COR-L47 (cell line): ENCODE data around the gene TBCE.
"Not testable (repeated sequence)": the region's sequence is repeated elsewhere in the genome, so short reads cannot be mapped to it uniquely, and the experiment has no call there.

Source experiments
- DNase-seq: peaks from one replicate; lab custom pipeline; 2025; lab: John Stamatoyannopoulos, UW

TBCE gene

GRCh38 chr1:235357485-235358373, 9.5 kb upstream of the TBCE start:
- no peak for DNase-seq

GRCh38 chr1:235358899-235359298, 8.3 kb upstream of the TBCE start:
- no peak for DNase-seq

- not testable (repeated sequence) for DNase-seq
Measured at GRCh38 chr1:235364189-235364588, 3.0 kb upstream of the TBCE start.

DNA sequence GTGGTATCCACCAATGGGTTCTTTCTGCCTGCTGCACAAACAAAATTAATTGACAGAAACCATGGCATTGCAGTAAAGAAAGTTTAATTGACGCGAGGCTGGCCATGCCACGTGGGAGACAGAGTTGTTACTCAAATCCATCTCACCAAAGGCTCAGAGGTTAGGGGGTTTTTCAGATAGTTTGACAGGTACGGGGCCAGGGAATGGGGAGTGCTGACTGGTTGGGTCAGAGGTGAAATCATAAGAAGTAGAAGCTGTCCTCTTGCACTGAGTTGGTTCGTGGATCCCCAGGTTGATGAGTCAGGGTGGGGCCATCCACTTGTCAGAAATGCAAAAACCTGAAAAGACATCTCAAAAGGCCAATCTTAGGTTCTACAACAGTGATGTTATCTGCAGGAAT, 941 bp upstream of the TBCE start:
- DNase-seq, result no peak

DNA sequence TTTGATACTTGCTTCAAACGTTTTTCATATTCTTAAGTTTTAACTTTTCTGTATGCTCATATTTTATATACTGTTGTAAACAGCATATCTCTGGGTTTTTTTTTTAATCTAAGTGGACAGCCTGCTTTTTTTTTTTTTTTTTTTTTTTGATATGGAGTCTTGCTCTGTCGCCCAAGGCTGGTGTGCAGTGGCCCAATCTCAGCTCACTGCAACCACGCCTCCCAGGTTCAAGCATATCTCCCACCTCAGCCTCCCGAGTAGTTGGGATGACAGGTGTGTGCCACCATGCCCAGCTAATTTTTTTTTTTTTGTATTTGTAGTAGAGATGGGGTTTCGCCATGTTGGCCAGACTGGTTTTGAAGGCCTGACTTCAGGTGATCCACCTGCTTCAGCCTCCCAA, 1.2 kb downstream of the TBCE start:
- DNase-seq, result no peak

DNA sequence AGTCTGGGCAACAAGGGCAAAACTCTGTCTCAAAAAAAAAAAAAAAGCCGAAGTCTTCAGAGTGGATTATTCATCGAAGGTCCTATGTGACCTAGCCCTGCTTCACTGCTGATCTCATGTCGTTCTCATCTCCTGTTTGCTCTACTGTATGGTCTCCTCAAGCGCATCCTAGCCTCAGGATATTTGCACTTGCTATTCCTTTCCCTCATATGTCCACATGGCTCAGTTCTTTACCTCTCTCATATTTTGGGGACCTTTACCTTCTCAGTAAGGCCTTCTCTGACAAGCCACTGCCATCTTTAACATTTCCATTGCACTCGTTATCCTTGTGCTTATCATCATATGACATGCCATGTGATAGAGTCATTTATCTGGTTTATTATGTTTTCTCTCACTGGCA, 2.6 kb downstream of the TBCE start:
- DNase-seq, result no peak

GRCh38 chr1:235375919-235376605, 8.8 kb downstream of the TBCE start:
- no peak for DNase-seq

- DNase-seq, result not testable (repeated sequence)
Measured at GRCh38 chr1:235378134-235378735, 11.0 kb downstream of the TBCE start.

- DNase-seq, result not testable (repeated sequence)
Measured at GRCh38 chr1:235381955-235382739, 14.9 kb downstream of the TBCE start.

GRCh38 chr1:235385633-235386032, 18.4 kb downstream of the TBCE start:
- DNase-seq, result not testable (repeated sequence)

DNA sequence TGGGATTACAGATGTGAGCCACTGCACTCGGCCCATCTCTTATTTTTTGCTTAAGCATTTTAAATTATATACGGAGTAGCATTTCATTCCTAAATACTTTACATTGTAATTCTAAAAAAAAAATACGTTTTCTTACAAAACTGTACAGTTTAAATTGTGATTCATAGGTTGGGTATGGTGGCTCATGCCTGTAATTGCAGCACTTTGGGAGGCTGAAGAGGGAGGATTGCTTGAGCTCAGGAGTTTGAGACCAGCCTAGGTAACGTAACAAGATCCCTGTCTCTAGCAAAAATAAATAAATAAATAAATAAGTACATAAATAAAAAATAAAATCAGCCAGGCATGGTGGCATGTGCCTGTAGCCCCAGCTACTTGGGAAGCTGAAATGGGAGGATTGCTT, 24.6 kb downstream of the TBCE start:
- no peak for DNase-seq

GRCh38 chr1:235397733-235398132, 30.5 kb downstream of the TBCE start:
- no peak for DNase-seq

DNA sequence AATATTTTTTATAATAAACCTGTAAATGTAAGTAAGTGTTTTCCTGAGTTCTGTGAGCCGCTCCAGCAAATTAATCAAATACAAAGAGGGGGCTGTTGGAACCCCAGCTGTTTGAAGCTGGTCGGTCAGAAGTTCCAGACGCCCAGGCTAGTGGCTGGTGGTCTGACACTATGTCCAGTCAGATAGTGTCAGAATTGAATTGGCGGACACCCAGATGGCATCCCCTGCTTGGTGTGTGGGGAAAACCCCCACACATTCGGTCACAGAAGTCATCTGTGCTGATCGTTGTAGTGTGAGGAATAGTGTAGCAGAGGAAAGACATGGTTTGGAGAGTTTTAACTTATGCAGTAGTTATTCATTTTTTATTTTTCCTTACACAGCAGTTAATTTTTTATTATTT, 32.4 kb downstream of the TBCE start:
- no peak for DNase-seq

DNA sequence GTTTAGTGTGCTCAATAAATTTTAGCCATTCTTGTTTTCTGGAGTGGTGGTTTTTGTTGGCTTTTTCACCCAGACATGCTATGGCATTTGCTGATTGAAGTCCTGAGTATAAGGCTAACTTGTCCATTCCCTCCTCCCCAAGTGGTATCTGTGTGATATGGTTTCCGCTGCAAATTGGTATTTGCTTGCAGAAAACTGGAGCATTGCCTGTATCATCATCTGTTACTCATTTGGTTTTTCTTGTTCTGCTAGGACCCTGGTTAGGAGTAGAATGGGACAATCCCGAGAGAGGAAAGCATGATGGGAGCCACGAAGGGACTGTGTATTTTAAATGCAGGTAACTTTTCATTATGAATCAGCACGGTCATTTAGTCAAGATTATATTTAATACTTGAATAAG, 34.0 kb downstream of the TBCE start:
- no peak for DNase-seq

GRCh38 chr1:235402457-235403200, 35.4 kb downstream of the TBCE start:
- no peak for DNase-seq

DNA sequence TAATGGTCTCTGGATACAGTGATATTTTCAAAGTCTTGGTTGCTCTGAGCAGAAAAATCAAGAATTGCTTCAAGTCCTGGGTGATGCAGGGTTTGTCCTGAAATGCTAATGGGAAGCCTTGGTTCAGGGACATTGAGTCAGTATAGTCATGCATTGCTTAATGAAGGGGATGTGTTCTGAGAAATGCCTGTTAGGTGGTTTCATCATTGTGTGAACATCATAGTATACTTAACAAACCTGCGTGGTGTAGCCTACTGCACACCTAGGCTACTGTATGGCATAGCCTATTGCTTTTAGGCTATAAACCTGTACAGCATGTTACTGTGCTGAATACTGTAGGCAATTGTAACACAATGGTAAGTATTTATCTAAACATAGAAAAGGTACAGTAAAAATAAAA, 36.4 kb downstream of the TBCE start:
- no peak for DNase-seq

DNA sequence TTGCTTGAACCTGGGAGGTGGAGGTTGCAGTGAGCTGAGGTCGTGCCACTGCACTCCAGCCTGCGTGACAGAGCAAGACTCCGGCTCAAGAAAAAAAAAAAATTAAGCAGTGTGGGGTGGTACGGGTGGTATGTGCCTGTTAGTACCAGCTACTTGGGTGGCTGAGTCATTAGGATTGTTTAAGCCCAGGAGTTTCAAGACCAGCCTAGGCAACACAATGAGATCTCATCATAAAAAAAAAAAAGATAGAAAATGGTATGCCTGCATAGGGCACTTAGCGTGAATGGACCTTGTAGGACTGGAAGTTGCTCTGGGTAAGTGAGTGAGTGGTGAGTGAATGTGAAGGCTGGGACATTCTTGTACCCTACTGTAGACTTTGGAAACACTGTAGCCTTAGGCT, 37.0 kb downstream of the TBCE start:
- DNase-seq, result no peak

- DNase-seq, result no peak
Measured at GRCh38 chr1:235407419-235407818, 40.2 kb downstream of the TBCE start.

DNA sequence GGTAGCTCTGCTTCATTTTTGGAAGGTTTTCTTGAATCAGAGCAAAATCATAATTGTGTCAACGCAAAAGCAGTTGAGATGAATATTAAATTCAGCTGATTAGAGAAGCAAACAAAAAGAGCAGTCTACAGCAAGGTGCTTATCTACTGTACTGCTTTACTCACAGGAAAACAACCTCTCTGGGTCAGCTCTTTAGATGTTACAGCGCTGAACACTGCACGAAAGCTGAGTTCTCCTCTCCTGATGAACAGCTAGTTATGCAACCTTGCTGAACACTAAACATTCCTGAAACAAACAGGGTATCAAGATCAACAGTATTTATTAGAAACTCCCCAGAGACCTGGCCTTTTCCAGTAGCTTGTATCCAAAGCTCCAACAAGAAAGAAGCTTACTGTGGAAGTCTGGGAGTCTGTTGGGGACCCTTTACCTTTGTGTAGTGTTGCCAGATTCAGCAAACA, 41.3 kb downstream of the TBCE start:
- no peak for DNase-seq

GRCh38 chr1:235409042-235409820, 42.0 kb downstream of the TBCE start:
- no peak for DNase-seq

DNA sequence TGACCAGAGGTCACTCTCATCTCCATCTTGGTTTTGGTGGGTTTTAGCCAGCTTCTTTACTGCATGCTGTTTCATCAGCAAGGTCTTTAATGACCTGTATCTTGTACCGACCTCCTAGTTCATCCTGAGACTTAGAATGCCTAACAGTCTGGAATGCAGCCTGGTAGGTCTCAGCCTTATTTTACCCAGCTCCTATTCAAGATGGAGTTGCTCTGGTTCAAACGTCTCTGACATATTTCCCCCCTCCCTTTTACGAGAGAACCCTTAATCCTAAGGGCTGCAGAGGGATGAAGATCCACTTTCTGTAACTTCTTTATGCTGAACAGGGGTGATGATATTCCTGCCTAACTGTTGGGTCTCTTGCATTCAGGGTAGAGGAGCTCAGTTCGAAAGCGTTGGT, 43.2 kb downstream of the TBCE start:
- no peak for DNase-seq
